ENCODE measurements around the gene L3MBTL1.

L3MBTL1 gene

GRCh38 chr20:43529051-43529450, 21.6 kb downstream of the L3MBTL1 start:
- no peak overlapping the region for H3K4me3 ChIP-seq (ENCODE audit: control insufficient read depth, low read depth, low read length)
- no peak for DNase-seq (ENCODE audit: low read depth)
- no peak for TF ChIP-seq CTCF (conservative IDR thresholded peaks at IDR 0.05; ENCODE audit: control insufficient read depth, insufficient read depth, low read depth, low read length)

GRCh38 chr20:43529457-43530153, 22.1 kb downstream of the L3MBTL1 start:
- no peak for DNase-seq (ENCODE audit: low read depth)
- no peak for TF ChIP-seq CTCF (conservative IDR thresholded peaks at IDR 0.05; ENCODE audit: control insufficient read depth, insufficient read depth, low read depth, low read length)

DNA sequence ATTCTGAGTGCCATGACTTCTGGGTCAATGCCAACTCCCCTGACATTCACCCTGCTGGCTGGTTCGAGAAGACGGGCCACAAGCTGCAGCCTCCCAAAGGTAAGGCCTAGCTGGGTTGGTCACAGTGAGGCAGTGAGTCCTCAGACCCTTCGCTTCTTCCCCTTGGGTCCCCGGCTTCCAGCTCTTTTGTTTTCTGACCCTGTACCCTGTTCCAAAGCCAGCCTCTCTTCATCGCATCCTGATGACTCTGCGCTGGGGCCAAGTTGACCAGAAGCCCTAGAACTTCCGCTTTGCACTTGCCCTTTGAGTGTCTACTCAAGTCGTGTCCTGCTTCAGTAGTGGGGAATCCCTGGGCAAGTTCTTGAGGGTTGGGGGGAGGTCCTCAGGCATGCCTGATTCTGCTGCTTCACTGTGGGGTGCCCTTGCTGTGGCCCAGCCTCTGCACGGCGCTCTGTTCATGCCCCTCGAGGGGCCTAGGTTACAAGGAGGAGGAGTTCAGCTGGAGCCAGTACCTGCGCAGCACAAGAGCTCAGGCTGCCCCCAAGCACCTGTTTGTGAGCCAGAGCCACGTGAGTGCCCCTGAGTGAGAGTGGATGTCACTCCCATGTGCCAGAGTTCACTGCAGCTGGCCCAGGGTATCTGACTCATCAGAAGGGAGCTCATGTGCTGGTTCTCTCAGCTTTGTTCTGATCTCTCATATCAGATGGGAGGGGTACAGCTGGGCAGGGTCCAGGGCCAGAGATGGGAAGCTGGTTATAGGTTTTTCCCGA, 23.0 kb downstream of the L3MBTL1 start:
- no peak overlapping the region for H3K4me3 ChIP-seq (ENCODE audit: control insufficient read depth, low read depth, low read length)
- TF ChIP-seq CTCF (conservative IDR thresholded peaks at IDR 0.05; ENCODE audit: control insufficient read depth, insufficient read depth, low read depth, low read length): no peak
- no peak for DNase-seq (ENCODE audit: low read depth)

More at GRCh38 chr20:43529457-43530153, 22.1 kb downstream of the L3MBTL1 start:
- no peak overlapping the region for H3K4me3 ChIP-seq (ENCODE audit: control insufficient read depth, low read depth, low read length)

DNA sequence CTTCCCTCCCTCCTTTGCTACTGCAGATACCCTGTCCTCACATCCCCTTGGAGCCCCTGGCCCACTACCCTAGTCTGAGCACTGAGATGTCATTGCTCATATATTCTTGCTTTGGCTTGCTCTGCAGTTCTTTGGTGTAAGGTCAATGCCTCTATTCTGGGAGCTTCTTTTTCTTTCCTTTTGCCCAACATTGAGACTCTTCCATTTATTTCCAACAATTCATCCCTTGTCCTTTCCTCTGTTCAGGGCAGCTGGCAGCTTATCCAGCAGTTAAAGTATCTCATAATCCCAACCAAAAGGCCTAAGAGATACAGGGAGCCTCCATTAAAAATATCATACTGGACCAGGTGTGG, 23.6 kb downstream of the L3MBTL1 start:
- DNase-seq (ENCODE audit: low read depth): no peak
- no peak for TF ChIP-seq CTCF (conservative IDR thresholded peaks at IDR 0.05; ENCODE audit: control insufficient read depth, insufficient read depth, low read depth, low read length)
- no peak overlapping the region for H3K4me3 ChIP-seq (ENCODE audit: control insufficient read depth, low read depth, low read length)

DNA sequence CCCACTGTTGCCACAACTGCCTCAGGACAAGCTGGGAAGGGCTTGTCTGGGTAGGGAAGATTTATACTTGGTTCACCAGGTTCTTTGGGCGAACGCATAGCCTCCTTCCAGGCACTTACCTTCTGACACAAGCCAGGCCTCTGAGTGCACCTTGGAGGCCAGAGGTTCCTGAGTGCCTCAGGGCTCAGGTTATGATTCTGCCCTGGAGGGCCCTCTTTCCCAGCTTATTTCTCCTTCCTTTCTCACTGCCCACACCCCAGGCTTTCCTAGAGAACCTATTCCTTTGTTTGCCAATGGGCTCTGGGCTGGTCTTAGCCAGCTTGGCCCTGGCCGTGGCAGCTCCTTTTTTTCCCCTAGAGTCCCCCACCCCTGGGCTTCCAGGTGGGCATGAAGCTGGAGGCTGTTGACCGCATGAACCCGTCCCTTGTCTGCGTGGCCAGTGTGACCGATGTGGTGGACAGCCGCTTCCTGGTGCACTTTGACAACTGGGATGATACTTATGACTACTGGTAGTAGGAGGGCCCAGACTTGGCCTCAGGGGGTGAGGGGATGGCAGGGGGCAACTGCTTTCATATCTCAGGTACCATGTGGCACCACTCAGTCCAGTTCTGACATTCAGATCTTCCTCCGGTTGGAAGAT, 25.0 kb downstream of the L3MBTL1 start:
- no peak for TF ChIP-seq CTCF (conservative IDR thresholded peaks at IDR 0.05; ENCODE audit: control insufficient read depth, insufficient read depth, low read depth, low read length)
- DNase-seq (ENCODE audit: low read depth): no peak

DNA sequence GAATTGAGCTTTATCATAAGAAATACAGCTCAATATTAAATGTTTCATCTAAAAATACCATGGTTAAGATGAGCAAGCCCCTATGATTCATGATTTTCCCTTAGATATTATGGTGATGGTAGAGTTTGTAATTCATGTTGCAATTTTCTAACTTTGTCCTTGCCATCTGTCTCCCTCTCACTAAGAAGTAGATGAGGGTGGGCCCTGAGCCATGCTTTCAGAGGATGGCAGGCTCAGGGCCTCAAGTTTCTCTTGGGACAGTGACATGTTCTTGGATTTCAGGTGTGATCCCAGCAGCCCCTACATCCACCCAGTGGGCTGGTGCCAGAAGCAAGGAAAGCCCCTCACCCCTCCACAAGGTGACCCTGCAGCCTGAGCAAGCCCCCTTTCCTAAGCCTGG, 25.6 kb downstream of the L3MBTL1 start:
- H3K4me3 ChIP-seq (ENCODE audit: control insufficient read depth, low read depth, low read length): no peak overlapping the region
- DNase-seq (ENCODE audit: low read depth): peak; percentile 66
- TF ChIP-seq CTCF (conservative IDR thresholded peaks at IDR 0.05; ENCODE audit: control insufficient read depth, insufficient read depth, low read depth, low read length): no peak

More for the DNA sequence above, 25.0 kb downstream of the L3MBTL1 start:
- no peak overlapping the region for H3K4me3 ChIP-seq (ENCODE audit: control insufficient read depth, low read depth, low read length)
